NCI-H748 (cell line): ENCODE results near the gene SYNPR.

Experiments
- DNase-seq: peaks from one replicate; lab custom pipeline; 2025; ENCODE audit not compliant: unreplicated experiment; lab: John Stamatoyannopoulos, UW

Gene SYNPR

DNA sequence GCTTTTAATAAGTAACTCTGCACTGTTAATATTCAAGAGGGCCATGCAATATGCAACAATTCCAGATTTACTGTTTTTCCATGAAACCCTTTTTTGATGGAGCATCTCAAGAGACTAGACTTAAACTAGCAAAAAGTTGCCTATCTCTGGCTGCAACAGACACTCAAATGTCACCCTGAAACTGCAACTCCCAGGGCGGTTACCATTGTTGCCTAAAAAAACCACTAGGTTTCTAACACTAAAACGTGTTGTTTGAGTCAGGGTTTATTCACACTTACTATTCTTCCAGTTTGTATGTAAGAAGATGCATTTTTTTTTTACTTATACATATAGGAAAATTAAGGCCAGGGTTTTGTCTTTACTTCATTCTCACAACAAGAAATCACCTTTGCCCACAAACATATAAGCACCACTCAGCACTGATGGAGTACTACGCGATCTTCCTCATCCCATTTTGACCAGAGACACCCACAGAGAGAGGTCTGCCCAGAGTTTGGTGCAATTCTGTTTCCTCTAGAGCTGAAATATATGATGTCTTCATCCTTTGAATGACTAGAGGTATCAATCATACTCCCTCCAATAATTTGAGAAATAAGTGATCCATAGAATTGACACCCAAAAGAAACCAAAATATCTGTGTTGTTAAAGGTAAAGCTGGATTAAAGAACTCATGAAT, 250.4 kb downstream of the SYNPR start:
- DNase-seq: no peak

GRCh38 chr3:63532521-63532920, 254.4 kb downstream of the SYNPR start:
- no peak for DNase-seq

DNA sequence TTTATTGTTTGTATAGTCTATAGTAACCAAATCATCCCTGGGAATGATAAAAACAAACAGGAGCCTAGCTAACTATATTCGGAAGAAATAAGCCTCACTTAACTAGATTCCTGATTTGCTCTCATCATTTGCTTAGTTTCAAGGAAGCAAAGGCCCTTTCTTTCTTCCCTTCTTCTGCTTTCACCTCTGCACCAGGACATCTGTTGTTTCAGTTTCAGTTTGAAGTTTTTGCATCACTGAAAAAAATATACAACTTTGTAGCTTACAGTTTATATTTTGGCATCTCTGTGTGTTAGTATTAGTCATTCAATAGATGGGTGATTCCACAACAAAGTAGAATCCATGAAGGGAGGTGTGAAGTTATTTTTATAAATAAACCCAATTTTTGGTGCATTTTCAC, 260.8 kb downstream of the SYNPR start:
- DNase-seq: no peak

GRCh38 chr3:63555767-63556166, 277.7 kb downstream of the SYNPR start:
- no peak for DNase-seq

- no peak for DNase-seq
Observed at GRCh38 chr3:63556401-63556800, 278.3 kb downstream of the SYNPR start.

GRCh38 chr3:63557912-63558311, 279.8 kb downstream of the SYNPR start:
- no peak for DNase-seq

- DNase-seq: no peak
Observed at GRCh38 chr3:63559884-63560283, 281.8 kb downstream of the SYNPR start.

- no peak for DNase-seq
Observed at GRCh38 chr3:63561879-63562278, 283.8 kb downstream of the SYNPR start.

GRCh38 chr3:63562323-63562722, 284.2 kb downstream of the SYNPR start:
- no peak for DNase-seq

DNA sequence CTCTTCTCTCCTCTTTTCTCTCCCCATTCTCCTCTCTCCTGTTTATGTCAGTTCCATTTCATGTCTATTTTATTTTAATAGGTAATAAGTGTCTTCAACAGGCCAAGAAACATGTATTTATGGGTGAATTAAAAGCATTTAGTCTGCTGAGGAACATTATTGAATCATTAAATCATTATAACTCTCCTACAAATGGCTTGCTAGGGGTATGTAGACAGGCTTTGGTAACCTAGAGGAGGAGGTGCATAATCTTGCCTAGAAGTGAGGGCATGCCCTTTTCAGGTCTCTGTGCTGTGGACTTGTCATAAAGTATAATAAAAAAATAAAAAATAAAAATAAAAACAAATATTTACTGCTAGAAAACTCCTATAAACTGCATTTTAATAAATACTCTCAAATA, 285.5 kb downstream of the SYNPR start:
- no peak for DNase-seq

- DNase-seq: peak; percentile 10
Observed at GRCh38 chr3:63565220-63565619, 287.1 kb downstream of the SYNPR start.

GRCh38 chr3:63571682-63572081, 293.6 kb downstream of the SYNPR start:
- DNase-seq: peak; percentile 7

GRCh38 chr3:63576846-63577245, 298.7 kb downstream of the SYNPR start:
- peak; percentile 98 for DNase-seq

DNA sequence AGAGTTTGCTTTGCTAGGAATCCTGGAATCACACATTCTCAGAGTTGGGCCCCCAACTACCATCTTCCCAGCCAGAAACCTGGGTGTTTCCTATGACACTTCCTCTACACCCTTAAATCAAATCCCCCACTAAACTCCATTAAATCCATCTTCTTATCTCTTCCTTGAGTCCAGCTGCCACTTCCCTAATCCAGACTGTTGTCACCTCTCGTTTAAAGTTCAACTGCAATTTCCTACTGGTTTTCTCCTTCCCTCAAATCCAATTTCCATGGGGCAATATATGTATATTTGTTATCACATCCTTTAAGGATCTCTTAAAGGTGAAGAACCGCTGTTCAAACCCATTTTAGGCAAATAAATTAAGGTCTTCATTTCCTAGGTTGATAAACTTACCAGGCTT, 300.8 kb downstream of the SYNPR start:
- no peak for DNase-seq

DNA sequence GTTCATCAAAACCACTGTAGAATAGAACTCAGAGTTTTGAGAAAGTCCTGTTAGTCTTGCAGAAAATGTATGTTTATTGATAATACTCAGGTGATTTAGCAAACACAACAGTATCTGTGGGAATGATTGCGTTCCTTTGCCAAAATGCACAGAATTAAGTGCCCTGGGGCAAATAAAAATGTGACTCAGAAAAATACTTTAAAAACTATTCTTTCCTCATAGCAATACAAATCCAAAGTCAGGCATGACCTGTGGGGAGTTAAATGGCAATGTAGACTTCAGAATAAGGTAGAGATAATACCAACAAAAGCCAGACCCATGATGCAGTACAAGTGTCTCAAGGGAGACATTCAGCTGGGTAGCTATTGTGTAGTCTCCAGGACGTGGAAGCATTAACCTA, 302.0 kb downstream of the SYNPR start:
- DNase-seq: no peak

GRCh38 chr3:63582943-63583500, 304.9 kb downstream of the SYNPR start:
- no peak for DNase-seq

DNA sequence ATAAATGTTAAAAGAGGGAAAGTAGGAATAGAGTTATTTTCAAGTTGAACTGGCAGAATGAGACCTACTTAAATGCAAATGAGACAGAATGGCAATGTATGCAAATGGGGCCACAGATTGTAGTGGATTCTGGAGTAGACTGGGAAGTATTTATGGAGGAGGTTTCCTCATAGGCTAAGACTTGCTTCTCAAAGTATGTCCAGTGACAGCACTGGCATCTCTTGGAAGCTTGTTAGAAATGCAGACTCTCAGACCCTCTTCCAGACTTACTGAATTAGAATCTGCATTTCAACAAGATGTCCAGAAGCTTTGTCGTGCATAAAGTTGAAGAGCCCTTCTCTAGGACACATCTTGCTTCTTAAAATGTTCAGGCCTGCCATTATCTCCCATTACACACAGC, 306.6 kb downstream of the SYNPR start:
- no peak for DNase-seq

DNA sequence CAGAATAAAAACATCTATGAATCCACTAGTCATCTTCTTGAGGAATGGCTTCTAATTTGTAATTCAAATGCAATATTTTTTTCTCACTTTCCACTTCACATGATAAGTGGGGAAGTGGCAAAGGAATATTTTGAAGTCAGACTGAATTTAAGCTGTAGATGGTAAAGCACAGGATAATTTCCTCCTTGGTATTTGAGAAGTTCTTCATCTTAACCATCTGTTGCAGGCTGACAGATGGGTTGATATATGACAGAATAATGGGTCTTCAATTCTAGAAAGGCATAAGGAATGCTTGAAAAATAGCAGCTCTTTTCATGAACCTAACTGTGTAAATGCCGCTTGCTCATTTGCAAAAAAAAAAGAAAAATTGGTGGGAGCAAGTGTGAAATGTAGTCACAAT, 307.8 kb downstream of the SYNPR start:
- DNase-seq: no peak

- DNase-seq: no peak
Observed at GRCh38 chr3:63588895-63589294, 310.8 kb downstream of the SYNPR start.

GRCh38 chr3:63593779-63594178, 315.7 kb downstream of the SYNPR start:
- no peak for DNase-seq

GRCh38 chr3:63595221-63595620, 317.1 kb downstream of the SYNPR start:
- DNase-seq: no peak

- DNase-seq: no peak
Observed at GRCh38 chr3:63597019-63597418, 318.9 kb downstream of the SYNPR start.

DNA sequence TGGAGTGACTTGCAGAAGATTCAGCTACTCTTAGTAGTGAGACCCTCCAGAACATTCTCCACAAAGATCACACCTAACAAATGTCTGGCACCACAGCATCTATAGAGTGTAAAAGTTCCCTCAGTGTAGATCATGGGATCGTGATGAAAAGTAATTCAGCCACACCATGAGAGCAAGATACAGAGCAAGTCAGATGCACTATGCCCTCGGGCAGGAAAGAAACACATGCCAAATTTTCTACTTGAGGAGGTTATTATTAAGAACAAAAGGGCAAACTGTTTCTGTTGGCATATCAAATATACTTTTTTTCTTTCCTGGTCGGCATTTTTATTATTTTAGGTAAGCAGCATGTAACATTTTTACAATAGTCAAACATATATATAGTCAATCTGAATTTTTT, 329.6 kb downstream of the SYNPR start:
- no peak for DNase-seq
